ENCODE measurements around the gene DESI2. TPM values are rescaled to one million over a fixed set of nuclear protein-coding genes. Genes with fewer than 3 reads are reported as not detected.
A peak's percentile ranks its signal among the peaks of the same experiment; 100 is the strongest.

Gene DESI2
- total RNA-seq, 1 donor from 2014 or later = 8.4 TPM

GRCh38 chr1:244749230-244750016 lies 96.5 kb downstream of the DESI2 start:
- DNase-seq (ENCODE audit: low spot score) (no peak), ATAC-seq (no peak)

GRCh38 chr1:244751271-244751895 lies 98.5 kb downstream of the DESI2 start:
- no peak for DNase-seq (ENCODE audit: low spot score)
- ATAC-seq = no peak

DNA sequence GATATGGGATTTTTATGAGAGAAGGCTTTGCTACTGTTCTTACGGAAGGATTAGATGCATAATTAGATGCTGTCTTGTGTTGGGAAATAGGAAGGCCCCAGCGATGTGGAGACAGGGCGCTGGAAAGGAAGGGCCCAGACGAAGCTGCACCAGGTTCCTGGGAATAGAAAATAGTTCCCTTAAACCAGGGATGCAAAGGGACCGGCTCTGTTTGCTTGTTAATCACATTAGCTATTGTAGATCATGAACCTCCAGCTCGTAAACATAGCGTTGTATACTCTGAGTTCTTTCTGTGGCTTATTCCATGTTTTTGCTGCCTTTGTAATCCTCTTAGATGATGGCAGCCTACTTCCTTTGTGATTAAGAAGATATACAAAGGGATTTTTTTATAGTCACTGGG lies 102.7 kb downstream of the DESI2 start:
- DNase-seq (ENCODE audit: low spot score) (no peak), ATAC-seq (no peak)

- no peak for DNase-seq (ENCODE audit: low spot score)
- ATAC-seq = peak; percentile 85
Observed at GRCh38 chr1:244757091-244757939, 104.4 kb downstream of the DESI2 start.

Other genes starting within 250 kb of the DESI2 start
- 9.3 TPM for gene ADSS2, start 201.2 kb upstream of the DESI2 start, total RNA-seq
- gene CATSPERE, start 191.9 kb upstream of the DESI2 start, total RNA-seq = 1.2 TPM
- 13.4 TPM for gene COX20, start 182.5 kb downstream of the DESI2 start, total RNA-seq
- gene HNRNPU, start 211.4 kb downstream of the DESI2 start, total RNA-seq = 85.2 TPM